ENCODE results near the gene HEATR5A.
"Not testable (repeated sequence)": the region's sequence is repeated elsewhere in the genome, so short reads cannot be mapped to it uniquely, and the experiment has no call there.

DNA sequence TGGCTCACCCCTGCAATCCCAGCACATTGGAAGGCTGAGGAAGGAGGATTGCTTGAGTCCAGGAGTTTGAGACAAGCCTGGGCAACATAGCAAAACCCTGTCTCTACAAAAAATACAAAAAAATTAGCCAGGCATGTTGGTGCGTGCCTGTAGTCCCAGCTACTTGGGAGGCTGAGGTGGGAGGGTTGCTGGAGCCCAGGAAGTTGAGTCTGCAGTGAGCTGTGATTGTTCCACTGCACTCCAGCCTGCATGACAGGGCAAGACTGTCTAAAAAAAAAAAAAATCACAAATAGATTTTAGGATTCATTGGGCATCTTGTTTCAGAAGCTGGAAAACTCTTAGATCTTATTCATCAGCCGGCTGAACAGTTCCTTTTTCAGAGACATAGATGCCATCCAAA lies 42.1 kb upstream of the HEATR5A start:
- not testable (repeated sequence) for TF ChIP-seq CTCF (IDR thresholded peaks at IDR 0.05; ENCODE audit: low read depth, low read length); POLR2A (IDR thresholded peaks at IDR 0.05; ENCODE audit: extremely low read depth, insufficient read length)
- TF ChIP-seq, protein P1, sequence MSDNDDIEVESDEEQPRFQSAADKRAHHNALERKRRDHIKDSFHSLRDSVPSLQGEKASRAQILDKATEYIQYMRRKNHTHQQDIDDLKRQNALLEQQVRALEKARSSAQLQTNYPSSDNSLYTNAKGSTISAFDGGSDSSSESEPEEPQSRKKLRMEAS (IDR thresholded peaks at IDR 0.05; ENCODE audit: low read depth, low read length): not testable (repeated sequence)

All from NB4 (cell line).